LHCN-M2 (cell line): ENCODE measurements around the gene PLGLB2. TPM values are rescaled to one million over a fixed set of nuclear protein-coding genes. Genes with fewer than 3 reads are reported as not detected.
"Not testable (repeated sequence)": the region's sequence is repeated elsewhere in the genome, so short reads cannot be mapped to it uniquely, and the experiment has no call there.

Source experiments
- DNase-seq: peaks from one replicate; pipeline ENCODE4 v3.0.0-alpha.2; 2012; ENCODE audit warnings: low read depth
- polyA plus RNA-seq: library from polyadenylated mRNA; unstranded; fragments of >200 nt; gene quantifications from one replicate; pipeline ENCODE4 v1.2.1, GENCODE V29; 2012; ENCODE audit warnings: missing spikeins
- total RNA-seq: library from RNA; depleted of rRNA; stranded (reverse); fragments of >200 nt; gene quantifications from 2 replicates; pipeline ENCODE4 v1.2.3, GENCODE V29; 2014; rRNA removed

Gene PLGLB2
- total RNA-seq: 0.57 and 1.2 TPM in 2 replicates
- 0.61 TPM for polyA plus RNA-seq

DNA sequence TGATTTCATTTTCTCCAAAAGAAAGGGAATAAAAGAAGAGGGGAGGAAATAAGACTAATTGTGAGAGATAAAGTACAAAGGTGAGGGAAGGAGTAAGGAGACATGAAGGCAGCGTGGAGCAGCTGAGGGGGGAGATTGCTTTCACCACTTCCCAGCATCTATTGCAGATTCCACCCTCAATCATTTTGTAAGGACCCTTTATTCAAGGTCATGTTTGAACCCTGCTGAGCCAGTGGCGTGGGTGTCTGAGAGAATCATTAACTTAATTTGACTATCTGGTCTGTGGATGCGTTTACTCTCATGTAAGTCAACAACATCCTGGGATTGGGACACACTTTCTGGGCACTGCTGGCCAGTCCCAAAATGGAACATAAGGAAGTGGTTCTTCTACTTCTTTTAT is at the start of gene PLGLB2:
PLGLB2 (plus strand) TSS at position 297 of the 400 bp plus-strand sequence; CDS start at position 364, 67 bp downstream.
- DNase-seq: not testable (repeated sequence)

DNA sequence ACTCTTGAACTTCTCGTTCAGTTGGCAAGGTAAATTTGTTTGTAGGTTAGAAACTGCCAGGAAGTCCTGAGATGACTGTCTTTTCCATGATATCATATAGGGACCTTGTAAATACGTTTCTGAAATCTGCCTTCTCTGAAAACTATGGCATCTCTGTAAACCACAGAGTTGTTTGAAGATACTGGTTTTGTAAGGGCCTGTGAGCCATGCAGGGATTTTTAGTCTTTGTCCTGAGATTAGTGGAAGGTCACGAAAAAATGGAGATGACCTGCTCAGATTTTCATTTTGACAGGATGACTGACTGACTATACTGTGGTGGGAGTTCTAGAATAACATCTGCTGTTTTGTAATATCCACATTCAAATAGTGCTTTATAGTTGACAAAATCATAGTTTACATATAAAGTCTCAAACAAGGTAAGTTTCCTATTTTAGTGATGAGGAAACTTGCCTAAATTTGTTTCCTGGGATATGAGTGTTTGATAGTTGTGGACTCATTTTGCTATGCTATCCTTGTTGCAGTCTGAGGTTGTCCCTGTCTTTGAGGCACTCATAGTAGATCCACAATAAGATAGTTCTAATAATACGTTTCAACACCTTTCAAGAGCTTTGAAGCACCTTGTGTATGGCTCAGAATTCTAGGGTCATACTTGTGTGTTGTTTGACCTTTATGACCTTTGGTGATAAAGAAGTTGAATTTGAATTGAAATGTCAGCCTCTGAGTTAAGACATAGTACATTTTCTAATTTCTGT is 43.1 kb upstream of the PLGLB2 start:
- DNase-seq: not testable (repeated sequence)

DNA sequence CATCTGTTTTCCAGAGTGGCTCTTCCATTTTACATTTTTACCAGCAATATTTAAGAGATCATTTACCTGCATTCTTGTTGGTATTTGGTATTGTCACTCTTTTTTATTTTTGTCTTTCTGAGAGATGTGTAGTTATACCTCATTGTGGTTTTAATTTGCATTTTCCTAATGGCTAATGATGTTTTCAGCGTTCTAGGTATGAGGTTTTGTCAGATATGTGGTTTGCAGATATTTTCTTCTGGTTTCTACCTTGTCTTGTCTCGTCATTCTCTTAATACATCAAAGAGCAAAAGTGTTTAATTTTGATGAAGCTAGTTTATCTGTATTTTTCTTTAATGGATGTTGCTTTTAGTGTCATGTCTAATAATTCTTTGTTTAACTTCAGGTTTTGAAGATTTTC is 39.5 kb upstream of the PLGLB2 start:
- DNase-seq: not testable (repeated sequence)

DNA sequence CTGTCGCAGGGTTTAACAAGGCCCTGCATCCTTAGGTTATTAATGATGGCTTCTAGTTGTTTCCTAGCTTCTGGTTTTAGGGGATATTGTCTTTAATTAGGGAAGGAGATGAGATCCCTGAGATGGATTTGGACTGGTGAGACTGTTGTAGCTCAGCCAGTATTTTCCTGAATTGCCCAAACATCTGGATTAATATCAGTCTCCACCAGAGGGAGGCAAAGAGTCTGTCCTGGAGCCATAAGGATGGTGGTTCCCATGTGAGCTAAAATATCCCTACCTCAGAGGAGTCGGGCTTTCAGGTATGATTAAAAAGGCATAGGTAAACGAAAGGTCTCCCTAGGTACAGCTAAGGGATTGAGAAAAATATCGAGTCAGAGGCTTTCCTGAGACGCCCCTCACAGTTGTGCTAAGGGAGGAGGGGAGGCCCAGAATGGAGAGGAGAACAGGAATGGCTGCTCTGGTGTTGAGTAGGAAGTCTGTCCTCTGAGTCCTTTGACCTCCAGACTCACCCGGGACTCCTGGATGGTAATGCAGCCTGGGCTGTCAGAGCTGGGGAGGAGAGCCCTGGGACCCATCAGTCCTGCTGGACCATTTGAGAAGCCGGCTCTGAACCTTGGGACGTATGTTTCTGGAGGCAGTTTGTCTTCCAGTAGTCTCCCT is 19.8 kb upstream of the PLGLB2 start:
- DNase-seq: not testable (repeated sequence)

DNA sequence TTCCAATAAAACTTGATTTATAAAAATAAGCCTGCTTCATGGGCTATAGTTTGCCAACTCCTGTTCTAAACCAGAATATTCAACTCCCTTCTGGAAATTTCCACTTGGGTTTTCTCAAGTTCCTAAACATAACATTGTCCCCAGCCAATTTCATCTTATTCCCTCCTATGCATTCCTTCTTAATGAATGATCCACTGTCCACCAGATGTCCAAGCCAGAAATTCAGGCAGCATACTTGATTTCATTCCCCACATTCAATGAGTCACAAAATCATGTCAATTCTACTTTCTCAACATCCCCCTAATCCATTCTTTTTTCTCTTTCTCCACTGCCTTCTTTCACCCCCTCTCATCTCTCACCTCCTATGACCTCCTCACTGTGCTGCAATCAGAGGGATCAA is 7.0 kb upstream of the PLGLB2 start:
- DNase-seq: not testable (repeated sequence)

DNA sequence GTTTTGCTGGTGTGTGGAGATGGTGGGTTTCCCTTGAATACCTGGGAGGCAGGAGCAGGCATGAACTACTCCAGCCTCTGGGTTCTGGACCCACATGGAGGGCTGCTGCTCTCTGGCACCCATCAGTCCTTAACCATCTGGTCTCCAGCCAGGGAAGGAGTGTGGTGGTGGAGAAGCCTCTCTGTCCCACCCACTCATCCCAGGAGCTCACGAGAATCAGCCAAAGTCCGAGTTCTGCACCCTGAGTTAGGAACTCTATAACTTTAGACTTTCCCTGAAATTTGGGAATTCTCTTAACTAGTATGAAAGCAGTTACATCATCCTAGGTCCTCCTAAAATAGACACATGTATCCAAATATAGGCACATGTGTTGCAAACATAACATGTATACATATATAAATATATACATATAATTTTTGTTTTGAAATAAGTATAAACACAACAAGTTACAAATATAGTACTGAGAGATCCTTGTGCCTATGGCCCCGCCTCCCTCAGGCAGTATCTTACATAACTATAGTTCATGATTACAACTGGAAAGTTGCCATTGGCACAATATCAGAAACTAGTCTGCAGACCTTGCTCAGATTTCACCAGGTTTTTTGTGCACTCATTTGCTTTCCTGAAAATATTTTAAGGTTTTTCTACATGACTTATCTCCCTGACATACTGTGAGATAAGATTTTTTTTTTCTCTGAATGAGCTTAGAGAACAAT is 5.3 kb upstream of the PLGLB2 start:
- not testable (repeated sequence) for DNase-seq

DNA sequence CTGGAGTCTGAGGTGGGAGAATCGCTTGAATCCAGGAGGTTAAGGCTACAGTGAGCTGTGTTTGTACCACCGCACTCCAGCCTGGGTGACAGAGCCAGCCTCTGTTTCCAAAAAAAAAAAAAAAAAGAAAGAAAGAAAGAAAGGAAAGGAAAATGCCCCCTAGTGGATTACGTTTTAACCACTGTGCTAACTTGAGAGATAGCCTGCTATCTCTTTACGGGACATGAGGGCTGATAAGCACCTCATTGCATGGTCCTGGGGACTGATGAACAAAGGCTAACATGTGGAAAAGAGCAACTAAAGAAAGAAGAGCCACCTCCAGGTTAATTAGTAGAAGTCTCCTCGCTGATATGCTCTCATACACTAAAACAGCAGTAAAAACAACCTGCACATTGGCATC is 4.2 kb upstream of the PLGLB2 start:
- not testable (repeated sequence) for DNase-seq

DNA sequence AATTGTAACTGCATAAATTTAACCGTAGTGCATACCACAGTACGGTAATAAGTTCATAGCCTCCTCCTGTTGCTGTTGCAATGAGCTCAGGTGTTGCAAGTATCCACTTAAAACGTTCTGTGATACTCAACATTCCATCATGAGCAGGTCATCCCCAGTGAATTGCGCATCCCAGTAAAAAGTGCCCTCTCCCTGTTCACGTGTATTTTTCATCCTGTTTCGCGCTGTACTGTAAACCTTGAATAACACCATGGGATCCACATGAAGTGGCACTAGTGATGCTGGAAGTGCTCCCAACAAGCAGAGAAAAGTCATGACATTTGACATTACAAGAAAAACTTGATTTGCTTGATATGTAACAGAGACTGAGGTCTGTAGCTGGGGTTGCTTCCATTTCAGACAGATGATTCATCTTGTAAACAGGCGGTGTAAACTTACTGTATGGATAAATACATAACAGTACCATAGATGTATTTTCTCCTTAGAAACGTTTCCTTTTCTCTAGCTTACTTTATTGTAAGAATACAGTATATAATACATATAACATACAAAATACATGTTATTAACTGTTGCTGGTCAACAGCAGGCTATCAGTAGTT is 2.4 kb upstream of the PLGLB2 start:
- DNase-seq: not testable (repeated sequence)

DNA sequence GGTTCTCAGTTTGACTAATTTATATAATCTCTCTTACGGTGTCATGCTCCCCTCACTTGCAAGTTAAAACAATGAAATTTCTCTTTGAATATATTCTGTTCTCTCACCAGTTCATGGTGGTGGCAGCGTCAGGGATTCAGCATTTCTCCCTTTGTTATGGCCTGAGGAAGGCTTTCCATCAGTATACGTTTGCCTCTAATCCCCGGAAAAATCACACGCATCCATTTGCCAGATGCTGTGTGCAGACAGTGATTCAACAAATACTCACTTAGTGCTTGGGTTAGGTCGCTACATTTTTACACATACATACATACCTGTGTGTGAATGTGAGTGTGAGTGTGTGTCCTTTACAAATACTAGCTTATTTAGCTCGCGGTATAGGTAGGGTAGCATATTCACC is 637 bp downstream of the PLGLB2 start:
- not testable (repeated sequence) for DNase-seq

DNA sequence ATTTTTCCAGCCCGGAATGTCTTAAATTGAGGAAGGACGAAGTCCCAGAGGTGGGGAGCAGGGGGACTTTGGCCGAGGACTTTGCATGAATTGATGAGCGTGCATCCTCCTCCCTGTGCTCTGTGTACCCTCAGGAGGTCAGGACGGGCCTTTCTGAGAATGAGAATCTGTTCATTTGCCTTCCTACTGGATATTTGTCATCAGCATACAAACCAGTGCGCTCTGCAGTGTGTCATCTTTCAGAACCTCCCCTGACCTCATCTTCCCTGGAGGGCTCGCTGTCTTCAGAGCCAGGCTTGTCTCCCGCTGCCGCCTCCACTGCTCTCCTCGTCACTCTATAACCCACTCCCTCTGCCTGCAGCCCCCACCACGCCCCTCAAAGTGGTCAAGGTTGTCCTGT is 2.7 kb downstream of the PLGLB2 start:
- DNase-seq: not testable (repeated sequence)

DNA sequence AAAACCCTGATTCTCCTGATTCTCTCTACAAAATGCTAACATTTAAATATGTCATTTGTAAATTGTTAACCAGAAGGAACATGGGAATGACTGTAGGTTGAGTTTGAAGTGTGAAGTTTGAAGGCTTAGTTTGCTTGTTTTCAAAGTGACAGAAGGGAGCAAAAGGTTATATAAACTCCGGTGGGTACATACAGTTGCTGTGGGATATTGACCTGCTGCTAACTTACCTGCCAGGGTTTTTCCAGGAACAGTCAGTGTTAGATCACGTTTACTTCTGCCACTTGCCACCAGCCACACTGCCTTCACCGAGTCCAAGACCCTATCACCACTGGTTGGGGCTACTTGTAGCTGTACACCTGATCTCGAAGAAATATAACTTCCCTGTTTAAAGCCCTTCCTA is 6.9 kb downstream of the PLGLB2 start:
- not testable (repeated sequence) for DNase-seq

Other genes starting within 250 kb of the PLGLB2 start
- 0.17 and 1.3 TPM in 2 replicates for gene RGPD2, start 77.7 kb downstream of the PLGLB2 start, total RNA-seq